ENCODE results near the gene PLCB1. TPM values are rescaled to one million over a fixed set of nuclear protein-coding genes. Genes with fewer than 3 reads are reported as not detected.
"Not testable (repeated sequence)": the region's sequence is repeated elsewhere in the genome, so short reads cannot be mapped to it uniquely, and the experiment has no call there.

Gene PLCB1
- total RNA-seq, 1 experiment from 2014 or later: 6.8 TPM

GRCh38 chr20:8433291-8433690 is 301.2 kb downstream of the PLCB1 start:
- H3K27ac ChIP-seq (ENCODE audit: low read depth, low read length, poor library complexity, severe bottlenecking): peak overlapping the region; percentile 30
- no peak overlapping the region for H3K4me3 ChIP-seq (ENCODE audit: low read depth, low read length, poor library complexity, severe bottlenecking)
- H3K27me3 ChIP-seq (replicated peaks; ENCODE audit: insufficient read depth, low read depth, low read length, poor library complexity): no peaks in the 10 kb centered on the region
- peaks cover 4% of the 10 kb centered on the region for H3K4me1 ChIP-seq (ENCODE audit: insufficient read depth, low read length, poor library complexity, severe bottlenecking)
- H3K36me3 ChIP-seq (ENCODE audit: insufficient read depth, low read length, poor library complexity, severe bottlenecking): no peaks in the 10 kb centered on the region
- H3K9me3 ChIP-seq (ENCODE audit: low read depth, low read length, poor library complexity, severe bottlenecking): no peaks in the 10 kb centered on the region
- peak; percentile 15 for DNase-seq (ENCODE audit: low spot score)
- BruUV-seq (replicated peaks): no TSS peak
- no peak for TF ChIP-seq CTCF (conservative IDR thresholded peaks at IDR 0.05; ENCODE audit: low read depth, low read length)
- no peak for TF ChIP-seq EZH2 (IDR thresholded peaks at IDR 0.05; ENCODE audit: borderline replicate concordance, low read depth, low read length, poor library complexity, severe bottlenecking)
- intact Hi-C loops (cut with micrococcal nuclease; ENCODE audit: unreplicated experiment): no loop called here
- ChIA-PET CTCF (no interaction called here), POLR2A (ENCODE audit: low non-redundant PET) (no interaction called here)

- H3K27ac ChIP-seq (ENCODE audit: low read depth, low read length, poor library complexity, severe bottlenecking): no peak overlapping the region
- ChIA-PET CTCF (no interaction called here), POLR2A (ENCODE audit: low non-redundant PET) (no interaction called here)
- intact Hi-C loops (cut with micrococcal nuclease; ENCODE audit: unreplicated experiment): no loop called here
- no peaks in the 10 kb centered on the region for H3K9me3 ChIP-seq (ENCODE audit: low read depth, low read length, poor library complexity, severe bottlenecking)
- H3K4me1 ChIP-seq (ENCODE audit: insufficient read depth, low read length, poor library complexity, severe bottlenecking): peaks cover 4% of the 10 kb centered on the region
- H3K4me3 ChIP-seq (ENCODE audit: low read depth, low read length, poor library complexity, severe bottlenecking): no peak overlapping the region
- no peaks in the 10 kb centered on the region for H3K27me3 ChIP-seq (replicated peaks; ENCODE audit: insufficient read depth, low read depth, low read length, poor library complexity)
- TF ChIP-seq EZH2 (IDR thresholded peaks at IDR 0.05; ENCODE audit: borderline replicate concordance, low read depth, low read length, poor library complexity, severe bottlenecking) (no peak), CTCF (conservative IDR thresholded peaks at IDR 0.05; ENCODE audit: low read depth, low read length) (no peak)
- H3K36me3 ChIP-seq (ENCODE audit: insufficient read depth, low read length, poor library complexity, severe bottlenecking): no peaks in the 10 kb centered on the region
- no TSS peak for BruUV-seq (replicated peaks)
- no peak for DNase-seq (ENCODE audit: low spot score)
These were observed 302.3 kb downstream of the PLCB1 start for GRCh38 chr20:8434326-8434876.

GRCh38 chr20:8435285-8436035 is 303.4 kb downstream of the PLCB1 start:
- H3K4me3 ChIP-seq (ENCODE audit: low read depth, low read length, poor library complexity, severe bottlenecking): no peak overlapping the region
- TF ChIP-seq CTCF (conservative IDR thresholded peaks at IDR 0.05; ENCODE audit: low read depth, low read length) (no peak), EZH2 (IDR thresholded peaks at IDR 0.05; ENCODE audit: borderline replicate concordance, low read depth, low read length, poor library complexity, severe bottlenecking) (no peak)
- ChIA-PET POLR2A (ENCODE audit: low non-redundant PET) (no interaction called here), CTCF (no interaction called here)
- no peaks in the 10 kb centered on the region for H3K27me3 ChIP-seq (replicated peaks; ENCODE audit: insufficient read depth, low read depth, low read length, poor library complexity)
- no peaks in the 10 kb centered on the region for H3K9me3 ChIP-seq (ENCODE audit: low read depth, low read length, poor library complexity, severe bottlenecking)
- DNase-seq (ENCODE audit: low spot score): no peak
- H3K4me1 ChIP-seq (ENCODE audit: insufficient read depth, low read length, poor library complexity, severe bottlenecking): peaks cover 4% of the 10 kb centered on the region
- no TSS peak for BruUV-seq (replicated peaks)
- no peak overlapping the region for H3K27ac ChIP-seq (ENCODE audit: low read depth, low read length, poor library complexity, severe bottlenecking)
- no peaks in the 10 kb centered on the region for H3K36me3 ChIP-seq (ENCODE audit: insufficient read depth, low read length, poor library complexity, severe bottlenecking)
- intact Hi-C loops (cut with micrococcal nuclease; ENCODE audit: unreplicated experiment): no loop called here

- H3K27me3 ChIP-seq (replicated peaks; ENCODE audit: insufficient read depth, low read depth, low read length, poor library complexity); DNase-seq (ENCODE audit: low spot score); H3K4me3 ChIP-seq (ENCODE audit: low read depth, low read length, poor library complexity, severe bottlenecking); BruUV-seq (replicated peaks); H3K27ac ChIP-seq (ENCODE audit: low read depth, low read length, poor library complexity, severe bottlenecking); H3K4me1 ChIP-seq (ENCODE audit: insufficient read depth, low read length, poor library complexity, severe bottlenecking); H3K36me3 ChIP-seq (ENCODE audit: insufficient read depth, low read length, poor library complexity, severe bottlenecking); POLR2A ChIA-PET (ENCODE audit: low non-redundant PET); CTCF ChIA-PET; intact Hi-C loops (cut with micrococcal nuclease; ENCODE audit: unreplicated experiment); H3K9me3 ChIP-seq (ENCODE audit: low read depth, low read length, poor library complexity, severe bottlenecking): not testable (repeated sequence)
These were observed 304.9 kb downstream of the PLCB1 start for GRCh38 chr20:8436938-8437337.
